ENCODE results near the gene NRDC. TPM values are rescaled to one million over a fixed set of nuclear protein-coding genes. Genes with fewer than 3 reads are reported as not detected.
A peak's percentile ranks its signal among the peaks of the same experiment; 100 is the strongest.
"Not testable (repeated sequence)": the region's sequence is repeated elsewhere in the genome, so short reads cannot be mapped to it uniquely, and the experiment has no call there.

Gene NRDC
- total RNA-seq, 2 experiments from 2014 or later = 119 to 124 TPM

- H3K27me3 Mint-ChIP-seq = peaks cover 37% of the 10 kb centered on the region
- POLR2A ChIA-PET = interaction anchor here (1.2 kb wide), 1 partner anchor 20 kb away, joined by 3 read pairs; no protein-coding TSS in a partner anchor
These were observed 19.1 kb upstream of the NRDC start for GRCh38 chr1:51897699-51898031.

GRCh38 chr1:51894748-51895147, 16.2 kb upstream of the NRDC start:
- H3K27ac Mint-ChIP-seq; H3K4me1 Mint-ChIP-seq (ENCODE audit: low read depth); H3K9me3 Mint-ChIP-seq; CTCF ChIA-PET; H3K4me3 Mint-ChIP-seq; DNase-seq; ATAC-seq; intact Hi-C loops (cut with micrococcal nuclease); POLR2A ChIA-PET; H3K36me3 Mint-ChIP-seq (ENCODE audit: low read depth): not testable (repeated sequence)
- peaks cover 45% of the 10 kb centered on the region for H3K27me3 Mint-ChIP-seq

More at GRCh38 chr1:51897699-51898031, 19.1 kb upstream of the NRDC start:
- no peak for ATAC-seq
- CTCF ChIA-PET = interaction anchor here (1.0 to 5.4 kb wide), 24 partner anchors 9 to 399 kb away, joined by 3 to 39 read pairs (median 6); partner anchors contain the start of genes KTI12 and RAB3B
- peaks cover 2% of the 10 kb centered on the region for H3K4me1 Mint-ChIP-seq (ENCODE audit: low read depth)
- no peaks in the 10 kb centered on the region for H3K9me3 Mint-ChIP-seq
- H3K36me3 Mint-ChIP-seq (ENCODE audit: low read depth) = no peaks in the 10 kb centered on the region
- no peak overlapping the region for H3K27ac Mint-ChIP-seq
- H3K4me3 Mint-ChIP-seq = no peak overlapping the region
- intact Hi-C loops (cut with micrococcal nuclease) = loop anchor here (2.0 kb wide), 1 partner anchor 103 kb away; no protein-coding TSS in a partner anchor
- no peak for TF ChIP-seq CTCF (IDR thresholded peaks at IDR 0.05)
- no peak for DNase-seq

- Mint-ChIP-seq H3K36me3 (ENCODE audit: low read depth) (peaks cover 17% of the 10 kb centered on the region), H3K4me3 (no peak overlapping the region), H3K9me3 (no peaks in the 10 kb centered on the region), H3K4me1 (ENCODE audit: low read depth) (peaks cover 35% of the 10 kb centered on the region), H3K27ac (no peak overlapping the region), H3K27me3 (peaks cover 8% of the 10 kb centered on the region)
- ATAC-seq = peak; percentile 14
- ChIA-PET CTCF (interaction anchor here (1.0 kb wide), 1 partner anchor 14 kb away, joined by 3 read pairs; no protein-coding TSS in a partner anchor), POLR2A (interaction anchor here (0.6 to 1.2 kb wide), 4 partner anchors 9 to 203 kb away, joined by 3 to 6 read pairs (median 3); no protein-coding TSS in a partner anchor)
- DNase-seq = no peak
- no peak for TF ChIP-seq CTCF (IDR thresholded peaks at IDR 0.05)
- intact Hi-C loops (cut with micrococcal nuclease) = no loop called here
These were observed 265 bp downstream of the NRDC start for GRCh38 chr1:51878308-51878615.

GRCh38 chr1:51877434-51878307, 856 bp downstream of the NRDC start:
- no peaks in the 10 kb centered on the region for H3K9me3 Mint-ChIP-seq
- intact Hi-C loops (cut with micrococcal nuclease) = no loop called here
- no peak for TF ChIP-seq CTCF (IDR thresholded peaks at IDR 0.05)
- H3K4me1 Mint-ChIP-seq (ENCODE audit: low read depth) = peaks cover 40% of the 10 kb centered on the region
- peaks cover 2% of the 10 kb centered on the region for H3K27me3 Mint-ChIP-seq
- CTCF ChIA-PET = interaction anchor here (1.0 to 1.4 kb wide), 3 partner anchors 12 to 19 kb away, joined by 3 read pairs; no protein-coding TSS in a partner anchor
- POLR2A ChIA-PET = interaction anchor here (0.7 to 1.2 kb wide), 3 partner anchors 8 to 44 kb away, joined by 3 to 6 read pairs (median 3); no protein-coding TSS in a partner anchor
- ATAC-seq = no peak
- no peak overlapping the region for H3K4me3 Mint-ChIP-seq
- peaks cover 21% of the 10 kb centered on the region for H3K36me3 Mint-ChIP-seq (ENCODE audit: low read depth)
- no peak overlapping the region for H3K27ac Mint-ChIP-seq
- peak; percentile 22 for DNase-seq

- Mint-ChIP-seq H3K27ac (peak overlapping the region; percentile 25), H3K27me3 (no peaks in the 10 kb centered on the region), H3K9me3 (no peaks in the 10 kb centered on the region), H3K4me1 (ENCODE audit: low read depth) (peaks cover 54% of the 10 kb centered on the region), H3K36me3 (ENCODE audit: low read depth) (peaks cover 28% of the 10 kb centered on the region), H3K4me3 (peak overlapping the region; percentile 63)
- intact Hi-C loops (cut with micrococcal nuclease) = no loop called here
- ChIA-PET CTCF (interaction anchor here (1.3 to 1.5 kb wide), 2 partner anchors 16 to 21 kb away, joined by 3 to 4 read pairs; no protein-coding TSS in a partner anchor), POLR2A (interaction anchor here (0.7 to 1.0 kb wide), 2 partner anchors 15 to 20 kb away, joined by 3 to 4 read pairs; no protein-coding TSS in a partner anchor)
- TF ChIP-seq CTCF (IDR thresholded peaks at IDR 0.05) = no peak
- no peak for DNase-seq
- ATAC-seq = no peak
These were observed 2.7 kb downstream of the NRDC start for GRCh38 chr1:51875836-51876235.

Data from activated CD8-positive, alpha-beta T cell treated with anti-CD3 and anti-CD28 coated beads for 36 hours (primary cell).